Stimulated activated CD4-positive, alpha-beta T cell treated with anti-CD3 and anti-CD28 coated beads, TNF-alpha, amount 100 ng/mL, for 4 hours (primary cell): ENCODE results near the gene STIMATE.

Source experiments
- DNase-seq, 3 experiments: peaks; one replicate each; pipeline ENCODE4 v3.0.0-alpha.2; 2020; ENCODE audit warnings: low read depth in 3 of 3

Gene STIMATE

GRCh38 chr3:52897130-52898122 is at the start of gene STIMATE:
Gene STIMATE, minus strand, starts transcription at chr3:52897548. Its CDS starts 98 bp downstream, at chr3:52897450.
- DNase-seq, result peak; percentile 70 to 80 (median 75)

- DNase-seq, result no peak
These were observed 42.3 kb upstream of the STIMATE start for GRCh38 chr3:52939600-52939999.

- DNase-seq, result peak in 2 of 3 experiments; percentile 26 to 27
These were observed 37.5 kb upstream of the STIMATE start for GRCh38 chr3:52934630-52935530.

- no peak for DNase-seq
These were observed 34.5 kb upstream of the STIMATE start for GRCh38 chr3:52931889-52932288.

GRCh38 chr3:52931328-52931727 is 34.0 kb upstream of the STIMATE start:
- DNase-seq, result no peak

GRCh38 chr3:52930748-52931147 is 33.4 kb upstream of the STIMATE start:
- DNase-seq, result no peak

GRCh38 chr3:52926554-52926953 is 29.2 kb upstream of the STIMATE start:
- no peak for DNase-seq

GRCh38 chr3:52925405-52926313 is 28.3 kb upstream of the STIMATE start:
- no peak for DNase-seq

- no peak for DNase-seq
These were observed 26.6 kb upstream of the STIMATE start for GRCh38 chr3:52923963-52924362.

GRCh38 chr3:52920841-52921240 is 23.5 kb upstream of the STIMATE start:
- no peak for DNase-seq

- no peak for DNase-seq
These were observed 19.7 kb upstream of the STIMATE start for GRCh38 chr3:52917044-52917443.

GRCh38 chr3:52915294-52915693 is 17.9 kb upstream of the STIMATE start:
- DNase-seq, result no peak

GRCh38 chr3:52912885-52913731 is 15.8 kb upstream of the STIMATE start:
- DNase-seq, result no peak

- no peak for DNase-seq
These were observed 13.5 kb upstream of the STIMATE start for GRCh38 chr3:52910823-52911222.

- DNase-seq, result no peak
These were observed 10.1 kb upstream of the STIMATE start for GRCh38 chr3:52907497-52907896.

GRCh38 chr3:52904552-52904951 is 7.2 kb upstream of the STIMATE start:
- DNase-seq, result no peak

- DNase-seq, result no peak
These were observed 6.7 kb upstream of the STIMATE start for GRCh38 chr3:52904000-52904399.

- DNase-seq, result no peak
These were observed 735 bp downstream of the STIMATE start for GRCh38 chr3:52896613-52897012.

GRCh38 chr3:52896151-52896550 is 1.2 kb downstream of the STIMATE start:
- no peak for DNase-seq

- no peak for DNase-seq
These were observed 1.9 kb downstream of the STIMATE start for GRCh38 chr3:52895418-52895817.
